ENCODE data around the gene DGCR2. TPM values are rescaled to one million over a fixed set of nuclear protein-coding genes. Genes with fewer than 3 reads are reported as not detected.

The DGCR2 gene
- total and polyA plus RNA-seq, 4 experiments from 2014 or later = 33.1 to 66.7 (median 56.6) TPM

DNA sequence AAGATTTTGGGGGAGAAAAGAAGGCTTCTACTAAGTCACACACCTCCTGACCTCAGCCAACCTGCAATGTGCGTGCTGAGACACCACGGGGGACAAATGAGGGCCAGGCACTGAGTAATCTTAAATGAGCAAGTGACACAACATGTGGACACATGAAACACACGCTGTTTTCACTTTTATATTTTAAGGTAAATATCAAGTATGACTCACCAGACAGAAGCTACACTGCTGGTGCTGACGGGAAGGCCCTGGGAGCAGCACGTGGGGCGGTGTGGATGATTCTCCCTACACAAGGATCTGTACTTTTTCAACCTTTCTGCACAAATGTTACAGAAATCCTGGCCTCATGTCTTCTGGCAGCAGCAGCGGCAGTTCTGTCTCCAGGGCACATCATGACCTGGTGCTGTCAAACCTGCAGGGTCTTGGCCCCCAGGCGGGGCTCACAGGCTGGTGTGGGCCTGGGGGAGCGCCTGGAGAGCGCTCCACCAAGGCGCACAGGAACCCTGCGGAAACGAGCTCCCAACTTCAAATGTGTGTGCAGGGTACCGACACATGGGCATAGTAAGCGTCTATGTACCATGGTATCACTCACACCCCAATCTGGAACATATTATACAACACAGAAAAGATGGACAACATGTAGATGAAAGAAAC, 61.7 kb downstream of the DGCR2 start:
- ChIA-PET POLR2A (ENCODE audit: partially characterized antibody) (no interaction called here), CTCF (ENCODE audit: partially characterized antibody) (no interaction called here)
- Histone ChIP-seq H3K4me3 (ENCODE audit: low read length in 2 of 2) (no peak overlapping the region), H3K27me3 (ENCODE audit: insufficient read depth, low read length) (no peaks in the 10 kb centered on the region), H3K27ac (ENCODE audit: low read depth, low read length) (no peak overlapping the region), H3K9me3 (ENCODE audit: control insufficient read depth in 1 of 2, low read length in 2 of 2) (no peaks in the 10 kb centered on the region), H3K4me1 (ENCODE audit: insufficient read depth, low read length) (no peaks in the 10 kb centered on the region), H3K36me3 (ENCODE audit: insufficient read depth, low read length) (peaks cover 83% of the 10 kb centered on the region)
- no peak overlapping the region for H3K4me3 Mint-ChIP-seq
- DNase-seq = no peak
- H3K36me3 Mint-ChIP-seq = peaks cover 54 to 86% of the 10 kb centered on the region in 2 donors
- H3K27me3 Mint-ChIP-seq = no peaks in the 10 kb centered on the region
- H3K9me3 Mint-ChIP-seq = peaks cover 0 to 2% (median 0%) of the 10 kb centered on the region in 8 donors
- peaks cover 0 to 6% (median 3%) of the 10 kb centered on the region in 4 donors for H3K4me1 Mint-ChIP-seq
- peak overlapping the region in 3 of 7 donors; percentile 14 to 60 (median 32) for H3K27ac Mint-ChIP-seq
- intact Hi-C loops (cut with micrococcal nuclease) = no loop called here

DNA sequence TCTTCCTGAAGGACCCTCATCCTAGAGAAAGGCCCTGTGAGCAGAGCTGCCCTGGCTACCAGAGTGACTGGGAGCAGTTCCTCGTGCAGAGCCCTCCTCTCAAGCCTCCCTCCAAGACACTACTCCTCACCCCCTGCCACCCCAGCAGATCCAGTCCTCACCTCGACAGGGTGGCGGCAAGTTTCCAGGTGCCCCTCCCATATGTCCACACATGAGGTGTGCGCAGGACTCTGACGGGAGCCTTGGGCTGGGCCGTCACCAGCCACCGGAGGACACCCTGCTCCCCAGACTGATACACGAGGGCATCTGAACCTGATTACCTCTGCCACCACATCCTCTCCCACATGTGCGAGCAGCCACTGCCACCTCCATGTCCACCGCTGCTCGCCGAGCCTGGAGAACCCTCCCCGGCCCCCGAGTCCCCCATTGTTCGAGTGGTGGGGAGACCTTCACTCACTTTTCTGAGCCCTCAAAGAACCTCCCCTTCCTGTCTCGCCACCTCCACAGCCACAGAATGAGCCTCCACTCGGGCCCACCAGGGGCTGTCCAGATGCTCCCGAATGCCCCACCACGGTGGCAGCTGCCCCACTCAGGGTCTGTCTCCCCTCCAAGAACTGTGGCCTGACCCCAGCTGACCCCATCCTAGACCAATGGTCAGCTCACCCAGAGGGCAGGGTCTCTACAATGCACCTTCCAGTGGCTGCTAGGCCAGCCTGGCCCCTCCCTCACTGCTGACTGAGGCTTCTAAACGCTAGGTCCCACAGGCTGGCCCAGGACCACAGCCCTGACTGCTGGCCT, 62.5 kb downstream of the DGCR2 start:
- ChIA-PET POLR2A (ENCODE audit: partially characterized antibody) (no interaction called here), CTCF (ENCODE audit: partially characterized antibody) (no interaction called here)
- Histone ChIP-seq H3K36me3 (ENCODE audit: insufficient read depth, low read length) (peaks cover 75% of the 10 kb centered on the region), H3K4me1 (ENCODE audit: insufficient read depth, low read length) (no peaks in the 10 kb centered on the region), H3K9me3 (ENCODE audit: control insufficient read depth in 1 of 2, low read length in 2 of 2) (no peaks in the 10 kb centered on the region), H3K27ac (ENCODE audit: low read depth, low read length) (no peak overlapping the region), H3K27me3 (ENCODE audit: insufficient read depth, low read length) (no peaks in the 10 kb centered on the region), H3K4me3 (ENCODE audit: low read length in 2 of 2) (no peak overlapping the region)
- no peak overlapping the region for H3K4me3 Mint-ChIP-seq
- H3K4me1 Mint-ChIP-seq = peaks cover under 1 to 6% (median 3%) of the 10 kb centered on the region in 4 donors
- H3K27ac Mint-ChIP-seq = peak overlapping the region in 4 of 7 donors; percentile 29 to 76 (median 62)
- no peaks in the 10 kb centered on the region for H3K27me3 Mint-ChIP-seq
- intact Hi-C loops (cut with micrococcal nuclease) = no loop called here
- no peak for DNase-seq
- H3K36me3 Mint-ChIP-seq = peaks cover 47 to 81% of the 10 kb centered on the region in 2 donors
- H3K9me3 Mint-ChIP-seq = peaks cover 0 to 2% (median 0%) of the 10 kb centered on the region in 8 donors

DNA sequence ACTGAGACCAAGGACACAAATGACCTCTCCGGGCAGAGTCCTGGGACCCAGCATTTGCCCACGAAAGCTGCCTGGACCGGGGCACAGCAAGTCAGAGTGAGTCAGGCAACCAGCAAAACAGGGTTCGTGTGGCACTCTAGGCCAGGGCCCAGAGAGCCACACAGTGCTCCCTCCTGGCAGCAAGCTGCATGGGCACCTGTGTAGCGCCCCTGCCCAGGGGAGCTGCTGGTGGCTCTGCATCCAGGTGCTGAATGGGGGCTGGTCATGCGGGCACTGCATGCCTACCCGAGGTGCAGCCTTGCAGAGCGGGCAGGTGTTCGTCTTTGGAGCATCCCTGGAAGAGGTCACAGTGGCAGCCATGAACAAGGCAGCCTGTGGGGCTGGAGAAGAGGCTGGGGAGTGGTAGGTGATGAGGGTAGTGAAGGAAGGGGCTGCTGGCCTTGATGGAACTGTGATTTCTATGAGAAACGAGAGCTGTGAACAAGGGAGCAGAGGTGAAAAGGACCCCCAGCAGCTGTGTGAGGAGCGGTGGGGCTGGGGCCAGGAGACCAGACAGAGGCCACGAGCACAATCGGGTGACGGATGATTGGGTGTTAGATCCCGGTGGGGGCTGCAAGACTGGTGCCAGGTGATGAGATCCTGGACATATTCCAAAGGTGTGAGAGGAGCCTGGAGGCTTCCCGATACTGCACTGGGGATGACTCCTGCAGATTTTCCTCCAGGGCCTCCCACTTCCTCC, 63.3 kb downstream of the DGCR2 start:
- no peaks in the 10 kb centered on the region for H3K4me1 ChIP-seq (ENCODE audit: insufficient read depth, low read length)
- H3K4me3 ChIP-seq (ENCODE audit: low read length in 2 of 2) = no peak overlapping the region
- intact Hi-C loops (cut with micrococcal nuclease) = no loop called here
- no peak overlapping the region for H3K27ac ChIP-seq (ENCODE audit: low read depth, low read length)
- no peaks in the 10 kb centered on the region for H3K9me3 ChIP-seq (ENCODE audit: control insufficient read depth in 1 of 2, low read length in 2 of 2)
- no peak for DNase-seq
- peaks cover 0 to 2% (median 0%) of the 10 kb centered on the region in 8 donors for H3K9me3 Mint-ChIP-seq
- no peaks in the 10 kb centered on the region for H3K27me3 ChIP-seq (ENCODE audit: insufficient read depth, low read length)
- peaks cover 67% of the 10 kb centered on the region for H3K36me3 ChIP-seq (ENCODE audit: insufficient read depth, low read length)
- CTCF ChIA-PET (ENCODE audit: partially characterized antibody) = interaction anchor here (0.5 kb wide), 1 partner anchor 26 kb away, joined by 3 read pairs; no protein-coding TSS in a partner anchor
- H3K27me3 Mint-ChIP-seq = no peaks in the 10 kb centered on the region
- H3K4me3 Mint-ChIP-seq = peak overlapping the region in 1 of 8 donors; percentile 36
- peaks cover 3 to 6% (median 4%) of the 10 kb centered on the region in 4 donors for H3K4me1 Mint-ChIP-seq
- H3K36me3 Mint-ChIP-seq = peaks cover 44 to 81% of the 10 kb centered on the region in 2 donors
- peak overlapping the region in 5 of 7 donors; percentile 0 to 70 (median 29) for H3K27ac Mint-ChIP-seq
- POLR2A ChIA-PET (ENCODE audit: partially characterized antibody) = no interaction called here

DNA sequence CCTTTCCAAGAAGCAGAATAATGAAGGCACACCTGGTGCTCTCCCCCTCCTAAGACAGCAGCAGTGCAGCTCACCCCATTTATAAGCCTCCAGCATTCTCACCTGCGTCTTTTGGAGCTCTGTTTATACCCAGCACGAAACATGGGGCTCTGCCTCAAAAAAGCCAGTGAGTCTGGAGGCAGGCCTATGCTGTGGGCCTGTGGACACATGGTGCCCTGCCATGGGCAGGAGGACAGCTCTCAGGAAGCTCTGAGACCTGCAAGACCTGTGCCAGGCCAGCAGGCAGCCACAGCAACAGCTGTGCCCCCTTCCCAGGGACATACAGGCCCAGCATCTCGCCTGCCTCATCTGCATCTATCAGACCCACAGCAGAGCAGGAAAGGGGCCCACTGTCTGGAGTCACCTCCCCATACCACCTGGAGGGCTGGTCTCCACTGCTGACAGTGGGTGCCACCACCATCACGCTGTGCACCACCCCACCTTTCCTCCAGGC, 64.2 kb downstream of the DGCR2 start:
- H3K9me3 Mint-ChIP-seq = peaks cover 0 to 2% (median 0%) of the 10 kb centered on the region in 8 donors
- no peak overlapping the region for H3K4me3 Mint-ChIP-seq
- H3K27ac Mint-ChIP-seq = peak overlapping the region in 4 of 7 donors; percentile 0 to 78 (median 36)
- POLR2A ChIA-PET (ENCODE audit: partially characterized antibody) = interaction anchor here (0.9 kb wide), 1 partner anchor 86 kb away, joined by 3 read pairs; the partner anchor contains the start of gene ESS2
- Histone ChIP-seq H3K27me3 (ENCODE audit: insufficient read depth, low read length) (no peaks in the 10 kb centered on the region), H3K36me3 (ENCODE audit: insufficient read depth, low read length) (peaks cover 69% of the 10 kb centered on the region), H3K4me3 (ENCODE audit: low read length in 2 of 2) (no peak overlapping the region), H3K27ac (ENCODE audit: low read depth, low read length) (no peak overlapping the region), H3K9me3 (ENCODE audit: control insufficient read depth in 1 of 2, low read length in 2 of 2) (no peaks in the 10 kb centered on the region), H3K4me1 (ENCODE audit: insufficient read depth, low read length) (no peaks in the 10 kb centered on the region)
- no peak for DNase-seq
- peaks cover 2 to 6% (median 3%) of the 10 kb centered on the region in 4 donors for H3K4me1 Mint-ChIP-seq
- CTCF ChIA-PET (ENCODE audit: partially characterized antibody) = interaction anchor here (0.5 kb wide), 1 partner anchor 27 kb away, joined by 3 read pairs; no protein-coding TSS in a partner anchor
- H3K27me3 Mint-ChIP-seq = no peaks in the 10 kb centered on the region
- intact Hi-C loops (cut with micrococcal nuclease) = no loop called here
- peaks cover 46 to 85% of the 10 kb centered on the region in 2 donors for H3K36me3 Mint-ChIP-seq

DNA sequence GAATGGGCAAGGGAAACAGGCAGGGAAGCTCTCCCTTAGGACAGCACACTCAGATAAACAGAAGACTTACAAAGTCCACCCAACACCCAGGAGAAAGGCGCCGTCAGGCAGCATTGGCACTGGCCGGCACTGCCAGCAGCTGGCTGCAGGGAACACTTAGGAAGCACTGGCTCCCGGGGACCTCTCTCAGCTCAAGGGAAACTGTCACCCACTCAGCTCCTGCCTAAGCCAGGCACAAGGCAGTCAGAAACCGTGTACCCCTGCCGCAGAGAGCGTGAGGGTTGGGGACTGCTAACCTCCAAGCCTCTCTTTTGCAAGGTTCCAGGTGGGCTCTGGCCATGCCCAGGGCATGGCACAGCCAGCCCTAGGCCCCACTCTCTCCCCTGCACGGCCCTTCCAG, 64.7 kb downstream of the DGCR2 start:
- intact Hi-C loops (cut with micrococcal nuclease) = no loop called here
- no peaks in the 10 kb centered on the region for H3K27me3 ChIP-seq (ENCODE audit: insufficient read depth, low read length)
- ChIA-PET CTCF (ENCODE audit: partially characterized antibody) (no interaction called here), POLR2A (ENCODE audit: partially characterized antibody) (interaction anchor here (0.9 kb wide), 1 partner anchor 86 kb away, joined by 3 read pairs; the partner anchor contains the start of gene ESS2)
- Mint-ChIP-seq H3K4me1 (peaks cover 3 to 6% (median 4%) of the 10 kb centered on the region in 4 donors), H3K36me3 (peaks cover 44 to 85% of the 10 kb centered on the region in 2 donors), H3K4me3 (no peak overlapping the region), H3K27me3 (no peaks in the 10 kb centered on the region), H3K9me3 (peaks cover 0 to 2% (median 0%) of the 10 kb centered on the region in 8 donors), H3K27ac (peak overlapping the region in 2 of 7 donors; percentile 27 to 74)
- H3K4me3 ChIP-seq (ENCODE audit: low read length in 2 of 2) = no peak overlapping the region
- no peak for DNase-seq
- no peaks in the 10 kb centered on the region for H3K9me3 ChIP-seq (ENCODE audit: control insufficient read depth in 1 of 2, low read length in 2 of 2)
- peaks cover 69% of the 10 kb centered on the region for H3K36me3 ChIP-seq (ENCODE audit: insufficient read depth, low read length)
- H3K27ac ChIP-seq (ENCODE audit: low read depth, low read length) = no peak overlapping the region
- H3K4me1 ChIP-seq (ENCODE audit: insufficient read depth, low read length) = no peaks in the 10 kb centered on the region

DNA sequence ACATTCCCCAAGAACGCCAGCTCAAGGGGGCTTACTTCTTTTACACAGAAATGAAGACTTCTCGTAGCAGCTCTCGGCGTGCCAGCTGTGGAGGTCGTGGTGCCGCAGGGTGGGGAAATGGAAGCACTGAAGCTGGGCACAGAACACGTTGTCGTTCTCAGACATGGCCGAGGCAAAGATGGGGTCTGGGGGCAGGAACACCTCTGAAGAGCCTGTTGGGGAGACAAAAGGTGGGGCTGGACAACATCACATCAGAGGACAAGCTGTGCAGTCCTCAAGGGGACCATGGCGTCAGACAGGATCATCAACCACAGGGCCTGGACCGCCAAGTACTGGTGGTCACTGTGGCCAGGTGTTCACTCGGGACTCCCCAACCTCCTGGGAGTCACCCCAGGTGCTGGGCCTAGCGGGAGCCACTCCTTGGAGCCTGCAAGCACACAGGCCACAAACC, 65.2 kb downstream of the DGCR2 start:
- Mint-ChIP-seq H3K4me3 (no peak overlapping the region), H3K27ac (peak overlapping the region in 1 of 7 donors; percentile 27), H3K9me3 (peaks cover 0 to 2% (median 0%) of the 10 kb centered on the region in 8 donors), H3K4me1 (peaks cover 3 to 6% (median 4%) of the 10 kb centered on the region in 4 donors), H3K27me3 (no peaks in the 10 kb centered on the region), H3K36me3 (peaks cover 39 to 86% of the 10 kb centered on the region in 2 donors)
- DNase-seq = no peak
- Histone ChIP-seq H3K27ac (ENCODE audit: low read depth, low read length) (no peak overlapping the region), H3K36me3 (ENCODE audit: insufficient read depth, low read length) (peaks cover 65% of the 10 kb centered on the region), H3K4me3 (ENCODE audit: low read length in 2 of 2) (no peak overlapping the region), H3K27me3 (ENCODE audit: insufficient read depth, low read length) (no peaks in the 10 kb centered on the region), H3K4me1 (ENCODE audit: insufficient read depth, low read length) (no peaks in the 10 kb centered on the region), H3K9me3 (ENCODE audit: control insufficient read depth in 1 of 2, low read length in 2 of 2) (no peaks in the 10 kb centered on the region)
- POLR2A ChIA-PET (ENCODE audit: partially characterized antibody) = no interaction called here
- CTCF ChIA-PET (ENCODE audit: partially characterized antibody) = no interaction called here
- intact Hi-C loops (cut with micrococcal nuclease) = no loop called here
